Stimulated activated CD8-positive, alpha-beta memory T cell treated with anti-CD3 and anti-CD28 coated beads, Interleukin-12 subunit alpha, Interleukin-12 subunit beta, amount 100 ng/mL, for 24 hours (primary cell): Measurements from ENCODE around the gene OBI1.

Experiments
- DNase-seq: peaks from one replicate; pipeline ENCODE4 v3.0.0-alpha.2; 2020; ENCODE audit errors: extremely low read depth

OBI1 gene

DNA sequence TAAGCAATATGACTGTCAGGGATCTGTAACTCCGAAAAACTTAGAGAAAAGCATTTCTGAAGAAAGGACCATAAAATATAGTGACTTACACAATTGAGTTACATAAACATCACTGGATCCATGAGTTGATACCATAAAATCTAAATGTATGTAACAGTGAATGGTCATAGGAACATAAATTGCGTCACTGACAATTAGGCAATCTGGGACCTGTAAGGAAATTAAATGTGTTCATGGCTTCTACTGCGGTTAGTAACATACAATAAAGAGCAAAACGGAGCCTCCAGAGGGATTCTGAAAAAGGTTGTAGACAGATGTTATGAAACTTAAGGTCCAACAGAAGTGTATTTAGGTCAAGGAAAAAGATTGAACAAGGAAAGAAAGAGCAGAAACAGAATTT, 82.7 kb downstream of the OBI1 start:
- no peak for DNase-seq

DNA sequence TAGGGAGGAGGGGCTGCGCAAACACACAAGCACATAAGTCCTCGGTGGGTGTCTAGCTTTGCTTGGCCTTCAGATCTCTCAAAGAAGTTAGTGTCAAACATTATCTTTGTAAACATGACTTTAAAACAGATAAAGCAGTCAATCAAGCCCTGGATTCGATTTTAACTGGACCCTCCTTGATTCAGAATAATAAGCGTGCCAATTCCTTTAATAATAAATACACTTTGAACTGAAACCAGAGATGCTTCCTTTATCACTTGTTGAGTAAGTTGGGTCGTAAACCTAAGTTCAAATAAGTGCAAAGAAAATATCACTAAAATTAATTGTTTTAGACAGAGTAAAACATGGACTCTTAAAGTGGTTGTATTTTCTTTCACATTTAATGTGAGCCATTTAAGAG, 86.5 kb downstream of the OBI1 start:
- no peak for DNase-seq

DNA sequence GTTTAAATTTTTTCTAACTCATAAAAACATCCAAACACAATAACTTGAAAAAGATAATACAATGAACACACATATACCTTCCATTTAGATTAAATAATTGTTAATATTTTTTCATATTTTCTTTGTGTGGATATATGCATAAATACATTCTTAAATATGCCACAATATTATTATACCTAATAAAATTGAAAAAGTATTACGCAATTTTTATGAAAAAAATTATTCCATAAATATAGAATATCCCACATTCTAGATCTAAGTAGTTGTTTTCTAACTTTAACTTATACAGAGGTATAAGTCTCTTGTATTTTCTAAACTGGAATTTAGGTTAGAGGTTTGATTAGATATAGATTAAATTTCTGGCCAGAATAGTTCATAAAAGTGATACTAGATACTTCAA, 89.9 kb downstream of the OBI1 start:
- no peak for DNase-seq

DNA sequence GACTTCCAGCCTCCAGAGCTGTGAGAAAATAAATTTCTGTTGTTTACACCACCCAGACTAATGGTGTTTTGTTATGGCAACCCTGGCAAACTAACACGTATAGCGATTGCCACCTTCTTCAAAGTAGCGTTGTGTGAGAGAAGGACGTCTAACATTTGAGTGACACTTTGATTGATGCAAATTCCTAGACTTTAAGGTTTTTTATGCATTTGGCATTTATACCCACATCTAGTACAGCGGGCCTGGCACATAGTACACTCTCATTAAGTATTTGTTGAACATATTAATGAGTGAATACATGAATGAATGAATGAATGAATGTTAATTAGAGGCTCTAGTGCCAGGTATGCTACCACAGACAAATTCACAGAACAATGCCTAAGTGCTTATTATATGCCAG, 92.3 kb downstream of the OBI1 start:
- no peak for DNase-seq
